HL-60 (cell line): Measurements from ENCODE around the gene TMEM44.

Experiments
- DNase-seq, 2 experiments: peaks; one replicate each; pipeline ENCODE4 v3.0.0-alpha.2; 2010 to 2020; ENCODE audit warnings: low read depth in 1 of 2, low spot score in 1 of 2
- H3K27ac ChIP-seq: fragments of 250-450 bp; sonication (Bioruptor Pico); replicated peaks from 2 replicates; pipeline ENCODE4 v1.5.1; 2020; ENCODE audit warnings: mild to moderate bottlenecking, moderate library complexity
- H3K27me3 ChIP-seq: fragments of 250-450 bp; sonication (Bioruptor Pico); 2 replicates; pipeline ENCODE4 v1.5.1; 2021; ENCODE audit warnings: mild to moderate bottlenecking, moderate library complexity; ENCODE audit not compliant: insufficient read depth, poor library complexity, severe bottlenecking
- H3K4me3 ChIP-seq: replicated peaks from 2 replicates; pipeline ENCODE4 v1.5.1; 2011; ENCODE audit warnings: mild to moderate bottlenecking, control low read depth, low read length; ENCODE audit not compliant: insufficient read depth
- GABPA ChIP-seq: IDR thresholded peaks from 2 replicates; pipeline ENCODE4 v1.6.1; 2012; ENCODE audit warnings: low read depth
- POLR2AphosphoS5 ChIP-seq: IDR thresholded peaks from 2 replicates; pipeline ENCODE4 v1.6.1; 2012; ENCODE audit warnings: low read depth
- SPI1 ChIP-seq: IDR thresholded peaks from 2 replicates; pipeline ENCODE4 v1.6.1; 2012; ENCODE audit warnings: low read depth, mild to moderate bottlenecking, borderline replicate concordance
- TF ChIP-seq, protein P1 (sequence below): IDR thresholded peaks from one replicate; pipeline ENCODE4 v1.5.1; 2011; ENCODE audit warnings: low read length, control low read depth, inconsistent platforms; ENCODE audit not compliant: insufficient read depth
- TF ChIP-seq, protein P2 (sequence below): IDR thresholded peaks from 2 replicates; pipeline ENCODE4 v1.6.1; 2012; ENCODE audit warnings: low read depth; ENCODE audit not compliant: insufficient replicate concordance

TMEM44 gene

DNA sequence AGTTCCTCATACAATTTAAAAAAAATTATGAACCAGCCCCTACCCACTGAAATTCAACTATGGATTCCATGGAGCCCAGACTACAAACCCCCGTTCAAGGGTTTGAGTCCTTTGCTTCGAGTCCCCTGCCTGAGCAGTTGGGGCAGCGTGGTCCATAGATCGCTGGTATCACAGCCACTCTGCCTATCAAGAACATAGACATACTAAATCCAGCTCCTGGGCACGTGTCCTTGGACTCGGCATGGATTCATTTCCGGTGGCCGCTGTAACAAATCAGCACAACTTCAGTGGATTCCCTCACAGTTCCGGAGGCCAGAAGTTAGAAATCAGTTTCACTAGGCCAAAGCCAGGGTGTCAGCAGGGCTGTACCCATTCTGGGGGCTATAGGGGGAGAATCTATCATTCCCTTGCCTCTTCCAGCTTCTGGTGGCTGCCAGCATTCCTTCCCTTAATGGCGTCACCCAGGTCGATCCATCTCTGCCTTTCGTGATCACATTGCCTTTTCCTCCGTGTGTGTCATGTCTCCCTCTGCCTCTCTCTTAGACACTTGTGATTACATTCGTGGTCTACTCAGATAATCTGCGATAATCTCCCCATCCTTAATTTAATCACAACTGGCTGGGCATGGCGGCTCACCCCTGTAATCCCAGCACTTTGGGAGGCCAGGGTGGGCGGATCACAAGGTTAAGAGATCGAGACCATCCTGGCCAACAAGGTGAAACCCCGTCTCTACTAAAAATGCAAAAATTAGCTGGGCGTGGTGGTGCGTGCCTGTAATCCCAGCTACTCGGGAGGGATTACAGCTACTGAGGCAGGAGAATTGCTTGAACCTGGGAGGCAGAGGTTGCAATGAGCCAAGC lies 4.6 kb upstream of the TMEM44 start:
- DNase-seq = no peak
- H3K4me3 ChIP-seq = no peak overlapping the region
- no peak for TF ChIP-seq SPI1
- no peak for TF ChIP-seq GABPA
- TF ChIP-seq POLR2AphosphoS5 = no peak
- TF ChIP-seq, protein P1, sequence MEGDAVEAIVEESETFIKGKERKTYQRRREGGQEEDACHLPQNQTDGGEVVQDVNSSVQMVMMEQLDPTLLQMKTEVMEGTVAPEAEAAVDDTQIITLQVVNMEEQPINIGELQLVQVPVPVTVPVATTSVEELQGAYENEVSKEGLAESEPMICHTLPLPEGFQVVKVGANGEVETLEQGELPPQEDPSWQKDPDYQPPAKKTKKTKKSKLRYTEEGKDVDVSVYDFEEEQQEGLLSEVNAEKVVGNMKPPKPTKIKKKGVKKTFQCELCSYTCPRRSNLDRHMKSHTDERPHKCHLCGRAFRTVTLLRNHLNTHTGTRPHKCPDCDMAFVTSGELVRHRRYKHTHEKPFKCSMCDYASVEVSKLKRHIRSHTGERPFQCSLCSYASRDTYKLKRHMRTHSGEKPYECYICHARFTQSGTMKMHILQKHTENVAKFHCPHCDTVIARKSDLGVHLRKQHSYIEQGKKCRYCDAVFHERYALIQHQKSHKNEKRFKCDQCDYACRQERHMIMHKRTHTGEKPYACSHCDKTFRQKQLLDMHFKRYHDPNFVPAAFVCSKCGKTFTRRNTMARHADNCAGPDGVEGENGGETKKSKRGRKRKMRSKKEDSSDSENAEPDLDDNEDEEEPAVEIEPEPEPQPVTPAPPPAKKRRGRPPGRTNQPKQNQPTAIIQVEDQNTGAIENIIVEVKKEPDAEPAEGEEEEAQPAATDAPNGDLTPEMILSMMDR = no peak
- TF ChIP-seq, protein P2, sequence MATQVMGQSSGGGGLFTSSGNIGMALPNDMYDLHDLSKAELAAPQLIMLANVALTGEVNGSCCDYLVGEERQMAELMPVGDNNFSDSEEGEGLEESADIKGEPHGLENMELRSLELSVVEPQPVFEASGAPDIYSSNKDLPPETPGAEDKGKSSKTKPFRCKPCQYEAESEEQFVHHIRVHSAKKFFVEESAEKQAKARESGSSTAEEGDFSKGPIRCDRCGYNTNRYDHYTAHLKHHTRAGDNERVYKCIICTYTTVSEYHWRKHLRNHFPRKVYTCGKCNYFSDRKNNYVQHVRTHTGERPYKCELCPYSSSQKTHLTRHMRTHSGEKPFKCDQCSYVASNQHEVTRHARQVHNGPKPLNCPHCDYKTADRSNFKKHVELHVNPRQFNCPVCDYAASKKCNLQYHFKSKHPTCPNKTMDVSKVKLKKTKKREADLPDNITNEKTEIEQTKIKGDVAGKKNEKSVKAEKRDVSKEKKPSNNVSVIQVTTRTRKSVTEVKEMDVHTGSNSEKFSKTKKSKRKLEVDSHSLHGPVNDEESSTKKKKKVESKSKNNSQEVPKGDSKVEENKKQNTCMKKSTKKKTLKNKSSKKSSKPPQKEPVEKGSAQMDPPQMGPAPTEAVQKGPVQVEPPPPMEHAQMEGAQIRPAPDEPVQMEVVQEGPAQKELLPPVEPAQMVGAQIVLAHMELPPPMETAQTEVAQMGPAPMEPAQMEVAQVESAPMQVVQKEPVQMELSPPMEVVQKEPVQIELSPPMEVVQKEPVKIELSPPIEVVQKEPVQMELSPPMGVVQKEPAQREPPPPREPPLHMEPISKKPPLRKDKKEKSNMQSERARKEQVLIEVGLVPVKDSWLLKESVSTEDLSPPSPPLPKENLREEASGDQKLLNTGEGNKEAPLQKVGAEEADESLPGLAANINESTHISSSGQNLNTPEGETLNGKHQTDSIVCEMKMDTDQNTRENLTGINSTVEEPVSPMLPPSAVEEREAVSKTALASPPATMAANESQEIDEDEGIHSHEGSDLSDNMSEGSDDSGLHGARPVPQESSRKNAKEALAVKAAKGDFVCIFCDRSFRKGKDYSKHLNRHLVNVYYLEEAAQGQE = no peak
- H3K27ac ChIP-seq = no peak overlapping the region
- no peaks in the 10 kb centered on the region for H3K27me3 ChIP-seq

DNA sequence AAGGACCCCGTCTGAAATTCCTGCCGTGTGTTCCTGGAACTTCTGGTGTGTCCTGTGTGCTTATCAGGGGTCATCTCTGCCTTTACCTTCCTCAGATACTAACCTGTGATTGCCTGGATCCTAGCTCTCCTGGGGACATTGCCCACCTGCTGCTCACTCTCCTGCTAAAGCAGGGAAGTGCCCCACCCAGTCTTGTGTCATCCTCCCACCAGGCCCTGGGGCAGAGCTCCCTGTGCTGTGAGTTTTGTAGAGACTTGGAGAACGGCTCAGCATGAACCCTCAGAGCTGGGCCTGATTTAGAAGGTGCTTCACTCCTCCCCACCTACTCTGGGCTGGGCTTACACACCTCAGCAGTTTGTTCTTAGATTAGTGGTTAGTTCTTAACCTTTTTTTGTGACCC lies 3.8 kb upstream of the TMEM44 start:
- TF ChIP-seq POLR2AphosphoS5 = no peak
- TF ChIP-seq GABPA = no peak
- TF ChIP-seq SPI1 = no peak
- TF ChIP-seq, protein P2 = no peak
- no peak for DNase-seq
- no peak overlapping the region for H3K27ac ChIP-seq
- H3K27me3 ChIP-seq = no peaks in the 10 kb centered on the region
- no peak overlapping the region for H3K4me3 ChIP-seq

DNA sequence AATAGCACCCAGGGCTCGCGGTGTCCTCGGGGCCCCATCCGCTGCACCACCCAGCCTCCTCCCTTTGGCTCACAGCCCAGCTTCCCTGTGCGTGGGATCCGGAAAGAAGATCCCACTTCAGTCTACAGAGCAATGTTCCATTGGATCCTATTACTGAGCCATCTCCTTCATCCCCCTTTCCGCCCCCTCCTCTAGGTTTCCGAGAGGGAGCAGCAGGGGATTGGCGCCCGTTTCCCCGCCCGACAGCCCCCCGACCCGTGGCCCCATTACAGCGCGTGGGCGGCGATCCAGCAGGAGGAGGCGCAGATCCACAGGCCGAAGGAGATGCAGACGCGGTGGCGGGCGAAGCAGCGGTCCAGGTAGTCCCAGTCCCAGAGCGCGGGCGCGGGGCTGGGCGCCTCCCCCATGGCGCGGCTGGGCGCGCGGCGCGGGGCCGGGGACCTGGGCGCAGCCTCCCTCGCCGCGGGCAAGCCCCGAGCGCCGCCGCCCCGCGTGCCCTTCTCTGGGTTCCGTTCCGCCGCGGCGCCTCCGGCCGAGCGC lies 340 bp downstream of the TMEM44 start:
- no peak overlapping the region for H3K27ac ChIP-seq
- DNase-seq = peak in 1 of 2 experiments; percentile 9
- TF ChIP-seq, protein P1 = no peak
- TF ChIP-seq GABPA (no peak), POLR2AphosphoS5 (no peak), SPI1 (no peak)
- TF ChIP-seq, protein P2 = no peak

More for the DNA sequence above, 340 bp downstream of the TMEM44 start:
- no peaks in the 10 kb centered on the region for H3K27me3 ChIP-seq
- peak overlapping the region; percentile 78 for H3K4me3 ChIP-seq
